ENCODE measurements around the gene MTHFD1. TPM values are rescaled to one million over a fixed set of nuclear protein-coding genes. Genes with fewer than 3 reads are reported as not detected.
A peak's percentile ranks its signal among the peaks of the same experiment; 100 is the strongest.

The MTHFD1 gene
- total RNA-seq, 1 donor from 2014 or later = 63.8 TPM

GRCh38 chr14:64400829-64401459, 12.8 kb downstream of the MTHFD1 start:
- intact Hi-C loops (cut with DNase I) = no loop called here
- DNase-seq = no peak
- peak; percentile 75 for ATAC-seq (ENCODE audit: poor library complexity)

GRCh38 chr14:64401949-64402348, 13.8 kb downstream of the MTHFD1 start:
- DNase-seq (no peak), ATAC-seq (ENCODE audit: poor library complexity) (no peak)
- intact Hi-C loops (cut with DNase I) = no loop called here

- intact Hi-C loops (cut with DNase I) = no loop called here
- no peak for ATAC-seq (ENCODE audit: poor library complexity)
Measured at GRCh38 chr14:64405295-64405694, 17.1 kb downstream of the MTHFD1 start.

GRCh38 chr14:64407329-64407728, 19.2 kb downstream of the MTHFD1 start:
- intact Hi-C loops (cut with DNase I) = no loop called here
- no peak for ATAC-seq (ENCODE audit: poor library complexity)

More at GRCh38 chr14:64405295-64405694, 17.1 kb downstream of the MTHFD1 start:
- no peak for DNase-seq

GRCh38 chr14:64409126-64409920, 21.2 kb downstream of the MTHFD1 start:
- DNase-seq = no peak
- intact Hi-C loops (cut with DNase I) = no loop called here
- no peak for ATAC-seq (ENCODE audit: poor library complexity)

More at GRCh38 chr14:64407329-64407728, 19.2 kb downstream of the MTHFD1 start:
- DNase-seq = no peak

GRCh38 chr14:64410084-64410774, 22.1 kb downstream of the MTHFD1 start:
- no peak for DNase-seq
- intact Hi-C loops (cut with DNase I) = no loop called here
- ATAC-seq (ENCODE audit: poor library complexity) = no peak

GRCh38 chr14:64411001-64411400, 22.8 kb downstream of the MTHFD1 start:
- no peak for ATAC-seq (ENCODE audit: poor library complexity)
- DNase-seq = no peak
- intact Hi-C loops (cut with DNase I) = no loop called here

- no peak for DNase-seq
- ATAC-seq (ENCODE audit: poor library complexity) = no peak
- intact Hi-C loops (cut with DNase I) = no loop called here
Measured at GRCh38 chr14:64412237-64412636, 24.1 kb downstream of the MTHFD1 start.

GRCh38 chr14:64416348-64416932, 28.3 kb downstream of the MTHFD1 start:
- DNase-seq (no peak), ATAC-seq (ENCODE audit: poor library complexity) (no peak)
- intact Hi-C loops (cut with DNase I) = no loop called here

- DNase-seq (no peak), ATAC-seq (ENCODE audit: poor library complexity) (peak; percentile 20)
- intact Hi-C loops (cut with DNase I) = no loop called here
Measured at GRCh38 chr14:64417055-64417770, 29.1 kb downstream of the MTHFD1 start.

- no peak for DNase-seq
- intact Hi-C loops (cut with DNase I) = no loop called here
- no peak for ATAC-seq (ENCODE audit: poor library complexity)
Measured at GRCh38 chr14:64417771-64418125, 29.6 kb downstream of the MTHFD1 start.

- intact Hi-C loops (cut with DNase I) = no loop called here
Measured at GRCh38 chr14:64419003-64419402, 30.9 kb downstream of the MTHFD1 start.

GRCh38 chr14:64421166-64421565, 33.0 kb downstream of the MTHFD1 start:
- intact Hi-C loops (cut with DNase I) = loop anchor here (10.0 kb wide), 1 partner anchor 214 kb away; no protein-coding TSS in a partner anchor
- ATAC-seq (ENCODE audit: poor library complexity) (no peak), DNase-seq (no peak)

More at GRCh38 chr14:64419003-64419402, 30.9 kb downstream of the MTHFD1 start:
- DNase-seq (no peak), ATAC-seq (ENCODE audit: poor library complexity) (no peak)

- ATAC-seq (ENCODE audit: poor library complexity) = no peak
- intact Hi-C loops (cut with DNase I) = loop anchor here (10.0 kb wide), 1 partner anchor 213 kb away; no protein-coding TSS in a partner anchor
- no peak for DNase-seq
Measured at GRCh38 chr14:64422005-64422404, 33.9 kb downstream of the MTHFD1 start.

- intact Hi-C loops (cut with DNase I) = loop anchor here (10.0 kb wide), 1 partner anchor 212 kb away; no protein-coding TSS in a partner anchor
- DNase-seq = no peak
- ATAC-seq (ENCODE audit: poor library complexity) = no peak
Measured at GRCh38 chr14:64422756-64423155, 34.6 kb downstream of the MTHFD1 start.

- DNase-seq (no peak), ATAC-seq (ENCODE audit: poor library complexity) (no peak)
- intact Hi-C loops (cut with DNase I) = loop anchor here (10.0 kb wide), 1 partner anchor 211 kb away; no protein-coding TSS in a partner anchor
Measured at GRCh38 chr14:64423987-64424386, 35.8 kb downstream of the MTHFD1 start.

- DNase-seq = no peak
- no peak for ATAC-seq (ENCODE audit: poor library complexity)
- intact Hi-C loops (cut with DNase I) = no loop called here
Measured at GRCh38 chr14:64434528-64434927, 46.4 kb downstream of the MTHFD1 start.

GRCh38 chr14:64438181-64438841, 50.2 kb downstream of the MTHFD1 start:
- no peak for ATAC-seq (ENCODE audit: poor library complexity)
- intact Hi-C loops (cut with DNase I) = no loop called here
- no peak for DNase-seq

All from Right ventricle myocardium superior (tissue), 1 donor.